Tibial nerve (tissue), 4 donors: ENCODE data around the gene CHCHD1. TPM values are rescaled to one million over a fixed set of nuclear protein-coding genes. Genes with fewer than 3 reads are reported as not detected.
"Not testable (repeated sequence)": the region's sequence is repeated elsewhere in the genome, so short reads cannot be mapped to it uniquely, and the experiment has no call there.

Experiments used
- DNase-seq, 2 donors: peaks; one replicate each; pipeline ENCODE4 v3.0.0-alpha.2; 2019; ENCODE audit warnings: low spot score in 2 of 2
- H3K27ac ChIP-seq, 4 donors: fragments of 200-600 bp; sonication (generic) in 3 of 4; one replicate each; pipeline ENCODE4 v1.5.1; 2017 to 2019; ENCODE audit warnings: mild to moderate bottlenecking in 1 of 4
- H3K27me3 ChIP-seq, 2 donors: fragments of 200-600 bp; sonication (generic) in 1 of 2; one replicate each; pipeline versions ENCODE4 v1.5.1 to v1.6.0; 2017 to 2019
- H3K36me3 ChIP-seq, 3 donors: fragments of 200-600 bp; sonication (generic); one replicate each; pipeline ENCODE4 v1.5.1; 2018 to 2019
- H3K4me1 ChIP-seq, 4 donors: fragments of 200-600 bp; sonication (generic) in 3 of 4; one replicate each; pipeline ENCODE4 v1.5.1; 2017 to 2019
- H3K4me3 ChIP-seq, 4 donors: fragments of 200-600 bp; sonication (generic) in 3 of 4; one replicate each; pipeline ENCODE4 v1.5.1; 2017 to 2019; ENCODE audit warnings: mild to moderate bottlenecking in 1 of 4, moderate library complexity in 1 of 4
- H3K9me3 ChIP-seq, 4 donors: fragments of 200-600 bp; sonication (generic) in 3 of 4; one replicate each; pipeline ENCODE4 v1.5.1; 2017 to 2019
- EP300 ChIP-seq, 2 donors: sonication (generic); formaldehyde crosslinking; IDR thresholded peaks; one replicate each; pipeline ENCODE4 v1.6.1; 2017; ENCODE audit warnings: antibody characterized with exemption in 2 of 2, mild to moderate bottlenecking in 1 of 2
- POLR2A ChIP-seq, 2 donors: fragments of 450-650 bp; IDR thresholded peaks; one replicate each; pipeline ENCODE4 v1.6.1; 2017; ENCODE audit warnings: antibody characterized with exemption in 2 of 2, mild to moderate bottlenecking in 2 of 2, moderate library complexity in 2 of 2
- WGBS, 2 donors: methylation state at CpG; one replicate each; pipeline ENCODE4 v1.1.5; 2018; 5-methylcytosine and 5-hydroxymethylcytosine counted together
- small RNA-seq: library from RNA; depleted of rRNA; stranded (forward); fragments of <200 nt; gene quantifications from one replicate; pipeline ENCODE3, GENCODE V24; 2016
- total RNA-seq, 4 donors: library from RNA; depleted of rRNA; stranded (reverse); fragments of >200 nt; gene quantifications; one replicate each; pipeline ENCODE4 v1.1.0, GENCODE V29; 2016
- TF ChIP-seq, protein P1 (sequence below), 5 experiments: fragments of 200-600 bp in 3 of 5; fragments of 450-650 bp in 2 of 5; sonication (generic) in 3 of 5; IDR thresholded peaks; one replicate each; pipeline ENCODE4 v1.5.1; 2016 to 2019; ENCODE audit warnings: antibody characterized with exemption in 5 of 5, mild to moderate bottlenecking in 3 of 5, moderate library complexity in 2 of 5

Gene CHCHD1
- total RNA-seq, 4 donors from 2014 or later, result 8.2 to 33.0 (median 16.2) TPM

DNA sequence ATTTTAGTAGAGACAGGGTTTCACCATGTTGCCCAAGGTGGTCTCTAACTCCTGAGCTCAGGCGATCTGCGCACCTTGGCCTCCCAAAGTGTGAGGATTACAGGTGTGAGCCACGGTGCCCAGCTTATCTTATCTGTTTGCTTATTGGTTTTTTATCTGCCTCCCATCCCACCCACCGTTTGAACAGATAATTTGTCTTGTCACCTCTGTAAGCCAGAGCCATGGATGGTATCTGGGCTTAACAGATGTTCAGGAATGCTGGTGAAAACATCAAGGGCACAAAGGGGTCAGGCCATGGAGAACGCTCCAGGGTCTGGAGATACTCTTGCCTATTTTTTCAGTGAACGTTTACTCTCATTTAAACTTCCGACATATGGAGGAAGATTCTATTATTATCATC is 41.5 kb downstream of the CHCHD1 start:
- no peak overlapping the region for H3K4me3 ChIP-seq
- H3K9me3 ChIP-seq, result no peaks in the 10 kb centered on the region
- peaks cover 0 to 68% (median 0%) of the 10 kb centered on the region in 3 donors for H3K36me3 ChIP-seq
- H3K27ac ChIP-seq, result no peak overlapping the region
- H3K27me3 ChIP-seq, result no peaks in the 10 kb centered on the region
- TF ChIP-seq POLR2A (IDR thresholded peaks at IDR 0.05) (no peak), EP300 (IDR thresholded peaks at IDR 0.05) (no peak)
- TF ChIP-seq, protein P1, sequence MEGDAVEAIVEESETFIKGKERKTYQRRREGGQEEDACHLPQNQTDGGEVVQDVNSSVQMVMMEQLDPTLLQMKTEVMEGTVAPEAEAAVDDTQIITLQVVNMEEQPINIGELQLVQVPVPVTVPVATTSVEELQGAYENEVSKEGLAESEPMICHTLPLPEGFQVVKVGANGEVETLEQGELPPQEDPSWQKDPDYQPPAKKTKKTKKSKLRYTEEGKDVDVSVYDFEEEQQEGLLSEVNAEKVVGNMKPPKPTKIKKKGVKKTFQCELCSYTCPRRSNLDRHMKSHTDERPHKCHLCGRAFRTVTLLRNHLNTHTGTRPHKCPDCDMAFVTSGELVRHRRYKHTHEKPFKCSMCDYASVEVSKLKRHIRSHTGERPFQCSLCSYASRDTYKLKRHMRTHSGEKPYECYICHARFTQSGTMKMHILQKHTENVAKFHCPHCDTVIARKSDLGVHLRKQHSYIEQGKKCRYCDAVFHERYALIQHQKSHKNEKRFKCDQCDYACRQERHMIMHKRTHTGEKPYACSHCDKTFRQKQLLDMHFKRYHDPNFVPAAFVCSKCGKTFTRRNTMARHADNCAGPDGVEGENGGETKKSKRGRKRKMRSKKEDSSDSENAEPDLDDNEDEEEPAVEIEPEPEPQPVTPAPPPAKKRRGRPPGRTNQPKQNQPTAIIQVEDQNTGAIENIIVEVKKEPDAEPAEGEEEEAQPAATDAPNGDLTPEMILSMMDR (IDR thresholded peaks at IDR 0.05), result no peak
- 86 to 92% methylated on average over 7 of the region's 7 CpGs for WGBS, 2 donors
- peaks cover 0 to 18% (median 0%) of the 10 kb centered on the region in 4 donors for H3K4me1 ChIP-seq
- no peak for DNase-seq

DNA sequence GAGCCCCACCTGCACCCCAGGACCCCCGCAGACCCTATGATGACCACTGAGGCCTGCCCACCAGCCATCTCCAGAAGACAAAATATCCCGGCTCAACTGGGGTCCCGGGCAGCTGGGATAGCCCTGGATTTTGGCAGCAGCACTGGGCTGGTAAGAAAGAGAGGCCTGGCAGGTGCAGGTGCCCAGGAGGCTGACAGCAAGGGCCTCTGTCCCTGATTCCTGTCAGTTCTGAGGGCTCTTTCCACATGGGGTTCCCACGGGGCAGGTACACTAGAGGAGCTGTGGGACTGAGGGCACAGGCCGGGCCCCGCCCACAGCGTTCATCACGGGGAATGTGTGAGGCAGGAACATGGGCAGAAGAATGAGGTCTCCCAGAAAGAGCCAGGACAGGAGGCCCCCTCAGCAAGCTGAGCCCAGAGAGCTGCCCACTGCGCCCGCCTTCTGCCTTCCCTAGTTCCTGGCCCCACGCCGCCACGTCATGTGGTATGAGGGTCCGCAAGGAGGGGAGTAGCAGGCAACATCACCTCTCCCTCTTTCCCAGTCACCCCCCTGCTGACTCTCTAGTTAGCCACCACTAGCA is 42.4 kb downstream of the CHCHD1 start:
- no peaks in the 10 kb centered on the region for H3K9me3 ChIP-seq
- H3K36me3 ChIP-seq, result peaks cover 0 to 67% (median 0%) of the 10 kb centered on the region in 3 donors
- WGBS, 2 donors, result 91 to 95% methylated on average over 12 to 14 of the region's 14 CpGs
- no peak overlapping the region for H3K4me3 ChIP-seq
- no peak for TF ChIP-seq POLR2A (IDR thresholded peaks at IDR 0.05)
- TF ChIP-seq, protein P1 (IDR thresholded peaks at IDR 0.05), result no peak
- TF ChIP-seq EP300 (IDR thresholded peaks at IDR 0.05), result no peak
- no peak for DNase-seq
- no peaks in the 10 kb centered on the region for H3K27me3 ChIP-seq
- peaks cover 0 to 10% (median 0%) of the 10 kb centered on the region in 4 donors for H3K4me1 ChIP-seq
- H3K27ac ChIP-seq, result no peak overlapping the region

DNA sequence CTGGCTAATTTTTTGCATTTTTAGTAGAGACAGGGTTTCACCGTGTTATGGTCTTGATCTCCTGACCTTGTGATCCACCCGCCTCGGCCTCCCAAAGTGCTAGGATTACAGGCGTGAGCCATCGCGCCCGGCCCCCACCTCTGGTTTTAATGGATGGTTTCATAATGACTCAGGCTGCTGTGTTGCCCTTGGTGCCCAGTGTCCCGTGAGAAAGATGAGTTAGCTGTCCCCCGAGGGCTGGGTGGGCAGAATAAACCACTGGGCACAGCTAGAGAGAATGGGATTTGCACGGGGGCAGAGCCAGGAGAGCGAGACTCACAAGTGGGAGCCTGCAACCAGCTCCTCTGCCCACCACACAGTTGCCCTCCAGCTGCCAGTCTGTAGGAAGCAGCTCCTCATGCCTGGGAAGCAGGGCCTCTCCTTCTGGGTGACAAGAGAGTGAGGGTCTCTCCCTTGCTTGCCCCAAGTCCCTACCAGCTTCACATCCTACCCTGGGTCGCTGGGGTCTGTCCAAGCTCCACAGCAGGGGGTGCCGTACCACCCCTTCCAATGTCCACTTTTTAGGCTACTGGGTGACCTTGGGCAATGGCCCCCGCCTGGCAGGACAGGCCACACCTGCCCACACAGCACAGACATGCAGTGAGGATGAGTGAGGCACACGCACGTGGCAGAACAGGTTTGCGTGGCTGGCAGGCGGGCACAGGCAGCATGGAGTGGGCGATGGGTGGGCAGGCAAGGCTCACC is 45.7 kb downstream of the CHCHD1 start:
- Histone ChIP-seq H3K36me3 (peaks cover 0 to 52% (median 0%) of the 10 kb centered on the region in 3 donors), H3K9me3 (no peaks in the 10 kb centered on the region), H3K27ac (no peak overlapping the region), H3K4me3 (no peak overlapping the region), H3K27me3 (no peaks in the 10 kb centered on the region), H3K4me1 (no peaks in the 10 kb centered on the region)
- TF ChIP-seq, protein P1 (IDR thresholded peaks at IDR 0.05), result no peak
- TF ChIP-seq POLR2A (IDR thresholded peaks at IDR 0.05) (no peak), EP300 (IDR thresholded peaks at IDR 0.05) (no peak)
- DNase-seq, result no peak
- WGBS, 2 donors, result 88 to 91% methylated on average over 19 of the region's 19 CpGs

DNA sequence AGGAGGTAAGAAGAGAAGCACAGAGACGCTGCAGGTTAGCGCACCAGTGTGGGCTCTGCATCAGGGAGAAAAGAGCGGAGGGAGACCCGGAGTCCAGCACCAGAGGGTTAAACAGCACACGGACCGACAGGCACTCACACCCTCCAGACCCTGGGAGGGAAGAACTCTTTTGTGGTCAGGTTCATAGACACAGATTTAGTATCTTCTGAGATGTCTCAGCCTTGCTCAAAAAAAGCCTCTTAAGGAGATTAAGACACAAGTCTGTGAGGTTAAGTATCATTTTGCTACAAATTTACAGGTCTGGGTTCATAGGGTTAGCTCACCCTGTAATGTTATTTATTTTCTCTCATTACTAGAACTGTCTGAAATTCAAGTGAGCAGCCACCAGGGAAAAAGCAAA is 46.3 kb downstream of the CHCHD1 start:
- DNase-seq, result no peak
- no peak overlapping the region for H3K4me3 ChIP-seq
- H3K9me3 ChIP-seq, result no peaks in the 10 kb centered on the region
- peaks cover 0 to 46% (median 0%) of the 10 kb centered on the region in 3 donors for H3K36me3 ChIP-seq
- no peaks in the 10 kb centered on the region for H3K27me3 ChIP-seq
- H3K4me1 ChIP-seq, result no peaks in the 10 kb centered on the region
- 85 to 87% methylated on average over 6 of the region's 6 CpGs for WGBS, 2 donors
- no peak overlapping the region for H3K27ac ChIP-seq
- TF ChIP-seq EP300 (IDR thresholded peaks at IDR 0.05) (no peak), POLR2A (IDR thresholded peaks at IDR 0.05) (no peak)
- TF ChIP-seq, protein P1 (IDR thresholded peaks at IDR 0.05), result no peak

DNA sequence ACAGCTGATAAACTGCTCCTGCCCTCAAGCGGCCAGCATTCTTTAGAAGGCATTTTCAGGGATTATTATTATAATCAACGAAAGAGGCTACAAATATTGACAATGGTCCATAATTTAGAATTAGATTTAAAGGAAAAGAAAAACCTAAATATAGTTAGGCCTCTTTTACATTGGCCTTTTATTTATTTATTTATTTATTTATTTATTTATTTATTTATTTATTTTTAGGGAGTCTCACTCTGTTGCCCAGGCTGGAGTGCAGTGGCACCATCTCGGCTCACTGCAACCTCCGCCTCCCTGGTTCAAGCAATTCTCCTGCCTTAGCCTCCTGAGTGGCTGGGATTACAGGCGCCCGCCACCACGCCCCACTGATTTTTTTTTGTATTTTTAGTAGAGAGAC is 47.2 kb downstream of the CHCHD1 start:
- DNase-seq, H3K27me3 ChIP-seq, H3K27ac ChIP-seq, H3K9me3 ChIP-seq, H3K4me1 ChIP-seq, H3K4me3 ChIP-seq: not testable (repeated sequence)
- 89 to 98% methylated on average over 7 of the region's 7 CpGs for WGBS, 2 donors
- H3K36me3 ChIP-seq, result peaks cover 0 to 36% (median 0%) of the 10 kb centered on the region in 3 donors

Small RNA genes within 50 kb of the gene (small RNA-seq; reads per million reads assigned to genes)
- gene AC022400.4, result not detected
- gene AC022400.9, result not detected
- not detected for gene ZSWIM8-AS1

Other genes starting within 250 kb of the CHCHD1 start
- 100 to 1,000 TPM in 3 of 4 donors, 10 to 100 TPM in 1; 96.6 to 172 (median 125) TPM for gene USP54, start 190.7 kb upstream of the CHCHD1 start, total RNA-seq
- gene MYOZ1, start 140.6 kb upstream of the CHCHD1 start, total RNA-seq, result 1 to 10 TPM in 2 of 4 donors, under 1 TPM in 2; 0.42 to 3.9 (median 1.4) TPM
- not detected for gene SYNPO2L, start 126.0 kb upstream of the CHCHD1 start, total RNA-seq
- gene AGAP5, start 83.9 kb upstream of the CHCHD1 start, total RNA-seq, result 10 to 100 TPM in 1 of 4 donors, 1 to 10 TPM in 3; 7.8 to 13.8 (median 8.8) TPM
- 10 to 100 TPM; 42.0 to 61.2 (median 43.3) TPM for gene SEC24C, start 37.7 kb upstream of the CHCHD1 start, total RNA-seq
- 100 to 1,000 TPM; 104 to 138 (median 121) TPM for gene ZSWIM8, start 3.6 kb downstream of the CHCHD1 start, total RNA-seq
- 10 to 100 TPM; 44.8 to 99.3 (median 61.7) TPM for gene NDST2, start 29.6 kb downstream of the CHCHD1 start, total RNA-seq
- 10 to 100 TPM; 26.4 to 43.5 (median 35.1) TPM for gene CAMK2G, start 92.5 kb downstream of the CHCHD1 start, total RNA-seq
- 1 to 10 TPM; 2.5 to 7.8 (median 3.5) TPM for gene PLAU, start 129.1 kb downstream of the CHCHD1 start, total RNA-seq
- gene VCL, start 216.1 kb downstream of the CHCHD1 start, total RNA-seq, result 100 to 1,000 TPM in 2 of 4 donors, 10 to 100 TPM in 2; 99.2 to 120 (median 106) TPM